ENCODE data around the gene RPS6KA1.

DNA sequence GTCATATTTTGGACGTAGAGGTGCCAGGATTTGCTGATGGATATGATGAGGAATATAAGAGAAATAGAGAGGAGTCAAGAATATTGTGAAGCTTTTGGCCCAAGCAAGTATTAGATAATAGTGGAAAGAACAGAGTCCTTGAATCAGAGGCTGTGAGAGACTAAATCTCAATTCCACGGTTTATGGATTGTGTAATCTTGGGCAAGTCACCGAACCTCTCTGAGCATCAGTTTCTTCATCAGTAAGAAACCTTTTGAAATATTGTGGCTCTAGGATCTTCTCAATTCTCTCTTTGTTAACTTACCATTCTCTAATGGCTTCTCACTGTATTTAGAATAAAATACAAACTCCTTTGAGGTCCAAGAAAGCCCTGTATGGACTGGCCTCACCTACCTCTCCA, 77.6 kb downstream of the RPS6KA1 start:
- TF ChIP-seq CTCF (IDR thresholded peaks at IDR 0.05; ENCODE audit: control extremely low read depth in 1 of 3, insufficient read depth in 1 of 3, low read depth in 1 of 3, low read length in 3 of 3) (no peak), EGR1 (IDR thresholded peaks at IDR 0.05; ENCODE audit: borderline replicate concordance, low read depth, low read length) (no peak), CEBPB (IDR thresholded peaks at IDR 0.05; ENCODE audit: low read depth, low read length) (no peak), RNF2 (IDR thresholded peaks at IDR 0.05; ENCODE audit: borderline replicate concordance, low read depth, low read length, missing control alignments, poor library complexity, severe bottlenecking) (no peak), POLR2A (IDR thresholded peaks at IDR 0.05; ENCODE audit: control extremely low read depth in 1 of 2, low read depth in 2 of 2, low read length in 2 of 2) (no peak)

Measured in H1 (cell line).